SHP77 treated with DMSO at 0.1 percent for 48 hours (cell line): Measurements from ENCODE around the gene FANCL.
A peak's percentile ranks its signal among the peaks of the same experiment; 100 is the strongest.
"Not testable (repeated sequence)": the region's sequence is repeated elsewhere in the genome, so short reads cannot be mapped to it uniquely, and the experiment has no call there.

Experiments used
- DNase-seq: peaks from one replicate; lab custom pipeline; 2025; lab: John Stamatoyannopoulos, UW

The FANCL gene

DNA sequence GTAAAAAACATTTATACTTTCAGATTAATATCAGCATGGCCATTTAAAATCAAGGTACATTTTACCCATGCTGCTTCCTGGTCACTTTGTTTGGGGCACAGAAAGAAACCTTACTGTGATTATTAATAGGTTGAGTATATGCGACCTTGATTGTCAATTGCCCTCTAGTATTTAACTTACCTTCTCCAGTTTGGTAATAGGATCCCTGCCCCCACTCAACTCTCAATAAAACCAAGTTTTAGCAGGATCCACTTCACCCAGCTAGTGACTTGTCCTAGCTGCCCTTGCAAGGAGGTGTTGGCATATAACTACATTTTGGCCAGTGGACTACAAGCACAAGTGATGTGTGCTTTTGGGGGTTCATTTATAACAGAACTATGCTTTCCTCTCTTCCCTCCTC is 34.3 kb downstream of the FANCL start:
- no peak for DNase-seq

DNA sequence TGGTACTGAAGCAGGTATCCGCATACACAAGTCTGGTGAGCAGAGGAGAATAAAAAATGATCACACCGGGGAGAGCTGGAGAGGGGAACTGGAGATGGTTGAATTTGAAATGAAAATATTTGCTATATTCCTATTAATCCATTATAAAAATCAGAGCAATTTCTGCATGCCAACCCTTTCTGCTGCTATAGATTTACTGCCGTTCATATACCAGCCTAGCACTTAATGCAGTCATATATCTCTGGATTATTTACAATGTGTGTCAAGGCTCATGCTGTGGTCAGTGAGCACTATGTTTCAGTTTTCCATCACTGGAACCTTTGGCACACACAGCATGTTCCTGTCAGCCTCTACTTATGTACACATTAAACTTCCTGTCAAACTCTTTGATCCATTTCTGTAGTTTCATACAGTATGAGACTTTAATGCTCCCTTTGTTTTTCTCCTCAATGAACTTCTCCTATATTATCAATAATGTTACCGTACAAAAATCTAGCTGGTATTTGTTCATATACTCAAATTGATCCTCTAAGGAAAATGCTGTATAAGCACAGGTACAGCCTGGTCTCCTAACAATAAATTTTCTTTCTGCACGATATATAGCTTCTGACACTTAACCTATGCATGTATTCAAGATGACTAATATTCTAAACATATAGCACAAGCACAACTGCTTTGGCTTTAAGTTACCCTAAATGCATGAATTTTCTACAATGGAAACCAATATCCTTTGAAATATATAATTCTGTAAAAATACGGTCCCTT is 36.7 kb downstream of the FANCL start:
- DNase-seq: peak; percentile 30

DNA sequence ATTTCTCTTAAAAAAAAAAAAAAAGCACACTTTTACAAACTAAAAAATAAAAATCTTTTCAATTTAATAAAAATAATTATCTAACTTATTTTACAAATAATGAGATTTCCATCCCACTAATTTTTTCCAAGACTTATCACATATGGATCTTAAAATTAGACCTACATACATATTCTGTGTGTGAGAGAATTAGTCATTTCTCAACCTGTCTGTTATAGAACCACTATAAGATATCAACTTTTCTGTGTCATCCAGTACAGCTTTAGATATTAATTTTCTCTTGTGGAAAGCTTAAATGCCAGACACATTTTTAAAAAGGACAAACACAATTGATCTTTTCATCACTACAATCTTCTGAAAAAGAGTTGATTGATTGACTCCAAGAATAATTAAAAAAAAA is 38.1 kb downstream of the FANCL start:
- DNase-seq: no peak

DNA sequence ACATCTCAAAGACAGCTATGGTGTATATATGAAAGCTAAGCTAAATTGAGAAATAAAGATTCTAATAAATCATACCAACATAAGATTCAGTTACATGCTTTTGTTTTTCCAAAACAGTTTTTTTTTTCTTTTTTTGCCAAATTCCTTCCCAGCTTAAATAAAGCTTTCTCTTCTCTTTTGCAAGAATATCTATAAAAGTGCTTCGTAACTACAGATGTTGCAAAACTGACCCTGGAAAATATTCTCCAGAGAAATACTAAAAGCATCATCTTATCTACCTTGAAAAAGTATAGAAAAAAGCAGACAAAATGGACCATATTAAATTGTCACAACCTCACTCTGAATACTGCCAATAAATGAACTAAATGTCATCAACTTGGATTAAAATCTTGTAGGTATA is 38.7 kb downstream of the FANCL start:
- DNase-seq: no peak

DNA sequence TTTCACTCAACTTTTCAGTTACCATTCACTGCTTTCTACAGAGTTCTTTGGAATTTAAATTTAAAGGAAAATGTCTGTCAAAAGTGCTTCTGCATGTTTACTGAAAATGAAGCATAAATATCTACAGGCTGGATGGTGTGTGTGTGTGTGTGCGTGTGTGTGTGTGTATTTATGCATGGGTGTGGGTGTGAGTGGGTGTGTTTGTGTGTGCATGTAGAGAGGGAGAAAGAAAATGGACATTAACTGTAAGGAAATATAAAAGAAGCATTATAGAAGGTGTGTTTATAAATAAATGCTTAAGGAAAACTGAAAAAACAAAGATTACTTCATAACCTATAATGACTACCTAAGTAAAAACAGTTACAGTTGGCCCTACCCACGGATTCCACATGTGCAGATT is 43.2 kb downstream of the FANCL start:
- DNase-seq: no peak

DNA sequence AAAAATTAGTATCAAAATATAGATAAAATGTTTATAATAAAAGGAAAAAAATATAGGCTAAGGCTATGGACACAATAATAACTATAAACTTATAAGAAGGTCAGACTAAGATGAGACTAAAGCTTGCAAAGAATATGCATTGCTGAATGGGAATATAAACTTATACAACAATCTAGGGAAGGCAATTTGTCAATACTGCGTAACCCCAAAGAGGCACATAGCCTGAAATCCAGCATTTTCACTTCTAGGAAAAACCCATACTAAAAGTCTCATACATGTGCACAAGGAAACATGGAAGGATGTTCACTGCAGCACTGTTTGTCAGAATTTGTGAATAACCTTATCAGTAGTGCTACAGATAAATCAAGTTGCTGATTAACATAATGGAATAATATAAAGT is 45.5 kb downstream of the FANCL start:
- no peak for DNase-seq

DNA sequence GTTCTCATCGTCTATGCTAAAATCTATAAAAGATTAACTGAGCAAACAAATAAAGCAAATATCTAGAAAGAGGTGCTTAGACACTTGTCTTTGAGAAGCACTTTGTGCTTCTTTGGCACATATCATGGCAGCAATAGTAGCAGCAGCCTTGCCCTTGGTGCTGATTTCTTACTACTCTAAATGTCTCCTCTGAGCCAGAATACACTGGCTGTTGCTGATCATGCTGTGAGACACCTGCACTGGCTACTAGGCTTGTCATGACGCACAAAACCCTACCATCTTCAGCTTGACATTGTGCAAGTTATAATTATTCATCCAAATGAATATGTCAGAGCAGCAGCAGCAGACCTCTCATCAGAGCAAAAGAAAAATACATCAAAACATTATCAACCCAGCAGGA is 46.7 kb downstream of the FANCL start:
- DNase-seq: peak; percentile 90

DNA sequence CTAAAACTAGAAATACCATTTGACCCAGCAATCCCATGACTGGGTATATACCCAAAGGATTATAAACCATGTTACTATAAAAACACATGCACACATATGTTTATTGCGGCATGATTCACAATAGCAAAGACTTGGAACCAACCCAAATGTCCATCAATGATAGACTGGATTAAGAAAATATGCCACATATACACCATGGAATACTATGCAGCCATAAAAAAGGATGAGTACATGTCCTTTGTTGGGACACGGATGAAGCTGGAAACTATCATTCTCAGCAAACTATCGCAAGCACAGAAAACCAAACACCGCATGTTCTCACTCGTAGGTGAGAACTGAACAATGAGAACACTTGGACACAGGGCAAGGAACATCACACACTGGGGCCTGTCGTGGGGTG is 54.1 kb downstream of the FANCL start:
- DNase-seq: not testable (repeated sequence)

DNA sequence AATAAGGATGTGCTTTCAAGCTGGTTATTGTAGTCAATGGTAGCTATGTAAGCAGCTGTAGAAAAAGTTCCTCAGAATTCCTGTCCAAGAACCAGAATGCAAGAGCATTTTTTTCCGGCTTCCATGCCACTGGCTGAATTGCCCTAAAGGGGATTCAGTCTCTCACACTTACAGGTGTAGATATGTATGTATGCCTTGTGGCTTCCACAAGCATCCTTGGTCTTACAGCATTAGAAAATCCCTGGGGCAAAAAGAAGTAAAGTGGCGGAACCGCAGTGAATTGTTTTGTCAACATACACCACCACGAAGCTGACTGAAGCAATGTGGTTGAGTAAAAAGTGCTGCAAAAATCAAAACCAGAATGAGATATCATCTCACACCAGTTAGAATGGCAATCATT is 54.6 kb downstream of the FANCL start:
- no peak for DNase-seq

DNA sequence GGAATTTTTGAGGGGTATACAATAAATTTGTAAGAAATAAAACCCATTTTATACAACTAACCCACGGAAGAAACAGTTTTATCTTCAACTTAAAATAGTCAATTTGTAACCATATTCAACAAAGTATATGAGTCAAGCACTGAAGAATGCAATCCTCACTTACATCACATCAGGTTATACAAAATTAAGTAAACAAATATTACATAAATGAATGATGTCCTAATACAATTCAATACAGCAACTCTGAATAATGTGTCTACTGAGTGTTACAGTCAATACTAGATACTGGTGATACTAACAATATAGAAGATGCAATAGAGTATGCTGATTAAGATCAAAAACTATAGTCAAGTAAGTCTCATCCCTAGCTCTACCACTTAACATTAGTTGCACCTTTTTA is 58.6 kb downstream of the FANCL start:
- no peak for DNase-seq

DNA sequence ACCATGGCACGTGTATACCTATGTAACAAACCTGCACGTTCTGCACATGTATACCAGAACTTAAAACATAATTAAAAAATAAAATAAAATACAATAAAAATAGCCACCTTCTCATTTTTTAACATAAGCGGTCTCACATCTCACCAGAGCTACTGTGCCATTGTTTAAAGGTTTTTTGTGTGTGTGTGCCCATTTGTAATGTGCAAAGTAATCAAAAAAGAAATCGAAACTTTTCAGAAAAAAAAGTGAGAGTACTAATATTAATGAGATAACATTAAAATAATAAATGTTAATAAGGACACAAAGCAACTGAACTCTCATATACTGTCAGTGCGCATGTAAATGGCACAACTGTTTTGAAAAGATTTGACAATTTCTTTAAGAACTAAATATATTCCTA is 60.5 kb downstream of the FANCL start:
- DNase-seq: no peak

DNA sequence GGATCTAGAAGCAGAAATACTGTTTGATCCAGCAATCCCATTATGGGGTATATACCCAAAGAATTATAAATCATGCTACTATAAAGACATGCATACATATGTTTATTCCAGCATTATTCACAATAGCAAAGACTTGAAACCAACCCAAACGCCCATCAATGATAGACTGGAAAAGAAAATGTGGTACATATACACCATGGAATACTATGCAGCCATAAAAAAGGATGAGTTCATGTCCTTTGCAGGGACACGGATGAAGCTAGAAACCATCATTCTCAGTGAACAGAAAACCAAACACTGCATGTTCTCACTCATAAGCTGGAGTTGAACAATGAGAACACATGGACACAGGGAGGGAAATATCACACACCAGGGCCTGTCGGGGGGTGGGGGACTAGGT is 61.0 kb downstream of the FANCL start:
- not testable (repeated sequence) for DNase-seq

DNA sequence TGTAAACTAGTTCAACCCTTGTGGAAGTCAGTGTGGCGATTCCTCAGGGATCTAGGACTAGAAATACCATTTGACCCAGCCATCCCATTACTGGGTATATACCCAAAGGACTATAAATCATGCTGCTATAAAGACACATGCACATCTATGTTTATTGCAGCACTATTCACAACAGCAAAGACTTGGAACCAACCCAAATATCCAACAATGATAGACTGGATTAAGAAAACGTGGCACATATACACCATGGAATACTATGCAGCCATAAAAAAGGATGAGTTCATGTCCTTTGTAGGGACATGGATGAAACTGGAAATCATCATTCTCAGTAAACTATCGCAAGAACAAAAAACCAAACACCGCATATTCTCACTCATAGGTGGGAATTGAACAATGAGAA is 63.9 kb downstream of the FANCL start:
- not testable (repeated sequence) for DNase-seq

DNA sequence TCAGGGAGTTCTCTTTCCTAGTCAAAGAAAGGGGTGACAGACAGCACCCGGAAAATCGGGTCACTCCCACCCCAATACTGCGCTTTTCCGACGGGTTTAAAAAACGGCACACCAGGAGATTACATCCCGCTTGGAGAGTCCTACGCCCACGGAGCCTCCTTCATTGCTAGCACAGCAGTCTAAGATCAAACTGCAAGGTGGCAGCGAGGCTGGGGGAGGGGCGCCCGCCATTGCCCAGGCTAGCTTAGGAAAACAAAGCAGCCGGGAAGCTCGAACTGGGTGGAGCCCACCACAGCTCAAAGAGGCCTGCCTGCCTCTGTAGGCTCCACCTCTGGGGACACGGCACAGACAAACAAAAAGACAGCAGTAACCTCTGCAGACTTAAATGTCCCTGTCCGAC is 69.3 kb downstream of the FANCL start:
- not testable (repeated sequence) for DNase-seq

DNA sequence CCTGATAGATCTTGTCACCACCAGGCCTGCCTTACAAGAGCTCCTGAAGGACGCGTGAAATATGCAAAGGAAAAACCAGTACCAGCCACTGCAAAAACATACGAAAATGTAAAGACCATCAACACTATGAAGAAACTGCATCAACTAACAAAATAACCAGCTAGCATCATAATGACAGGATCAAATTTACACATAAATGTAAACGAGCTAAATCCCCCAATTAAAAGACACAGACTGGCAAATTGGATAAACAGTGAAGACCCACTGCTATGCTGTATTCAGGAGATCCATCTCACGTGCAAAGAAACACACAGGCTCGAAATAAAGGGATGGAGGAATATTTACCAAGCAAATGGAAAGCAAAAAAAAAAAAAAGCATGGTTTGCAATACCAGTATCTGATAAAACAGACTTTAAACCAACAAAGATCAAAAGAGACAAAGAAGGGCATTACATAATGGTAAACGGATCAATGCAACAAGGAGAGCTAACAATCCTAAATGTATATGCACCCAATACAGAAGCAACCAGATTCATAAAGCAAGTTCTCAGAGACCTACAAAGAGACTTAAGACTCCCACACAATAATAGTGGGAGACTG is 70.7 kb downstream of the FANCL start:
- not testable (repeated sequence) for DNase-seq

DNA sequence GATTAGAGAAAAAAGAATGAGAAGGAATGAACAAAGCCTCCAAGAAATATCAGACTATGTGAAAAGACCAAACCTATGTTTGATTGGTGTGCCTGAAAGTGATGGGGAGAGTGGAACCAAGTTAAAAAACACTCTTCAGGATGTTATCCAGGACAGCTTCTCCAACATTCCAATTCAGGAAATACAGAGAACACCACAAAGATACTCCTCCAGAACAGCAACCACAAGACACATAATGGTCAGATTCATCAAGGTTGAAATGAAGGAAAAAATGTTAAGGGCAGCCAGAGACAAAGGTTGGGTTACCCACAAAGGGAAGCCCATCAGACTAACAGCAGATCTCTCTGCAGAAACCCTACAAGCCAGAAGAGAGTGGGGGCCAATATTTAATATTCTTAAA is 71.3 kb downstream of the FANCL start:
- DNase-seq: not testable (repeated sequence)

DNA sequence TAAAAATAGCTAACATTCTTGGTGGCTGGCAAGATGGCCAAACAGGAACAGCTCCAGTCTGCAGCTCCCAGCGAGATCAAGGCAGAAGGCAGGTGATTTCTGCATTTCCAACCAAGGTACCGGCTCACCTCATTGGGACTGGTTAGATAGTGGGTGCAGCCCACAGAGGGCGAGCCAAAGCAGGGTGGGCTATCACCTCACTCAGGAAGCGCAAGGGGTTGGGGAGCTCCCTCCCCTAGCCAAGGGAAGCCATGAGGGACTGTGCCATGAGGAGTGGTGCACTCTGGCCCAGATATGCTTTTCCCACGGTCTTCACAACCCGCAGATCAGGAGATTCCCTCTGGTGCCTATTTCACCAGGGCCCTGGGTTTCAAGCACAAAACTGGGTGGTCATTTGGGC is 73.0 kb downstream of the FANCL start:
- DNase-seq: not testable (repeated sequence)

DNA sequence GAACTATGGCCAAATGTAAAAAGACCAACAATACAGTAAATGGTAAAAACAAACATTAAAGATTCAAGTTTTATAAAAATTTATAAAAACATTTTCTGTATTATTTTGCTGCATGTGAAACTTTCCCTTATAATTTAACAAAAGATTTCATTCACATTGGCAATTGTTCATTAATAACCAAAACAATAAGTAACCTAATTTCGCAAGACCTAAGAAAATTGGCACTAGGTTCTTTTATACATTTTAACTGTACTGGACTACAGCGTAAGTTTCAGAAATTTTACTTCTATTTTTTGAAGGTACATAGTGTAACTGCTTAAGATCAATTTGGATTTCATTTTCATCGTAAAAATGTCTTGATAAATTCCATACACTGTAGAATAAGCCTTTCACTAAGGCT is 77.2 kb downstream of the FANCL start:
- DNase-seq: no peak

DNA sequence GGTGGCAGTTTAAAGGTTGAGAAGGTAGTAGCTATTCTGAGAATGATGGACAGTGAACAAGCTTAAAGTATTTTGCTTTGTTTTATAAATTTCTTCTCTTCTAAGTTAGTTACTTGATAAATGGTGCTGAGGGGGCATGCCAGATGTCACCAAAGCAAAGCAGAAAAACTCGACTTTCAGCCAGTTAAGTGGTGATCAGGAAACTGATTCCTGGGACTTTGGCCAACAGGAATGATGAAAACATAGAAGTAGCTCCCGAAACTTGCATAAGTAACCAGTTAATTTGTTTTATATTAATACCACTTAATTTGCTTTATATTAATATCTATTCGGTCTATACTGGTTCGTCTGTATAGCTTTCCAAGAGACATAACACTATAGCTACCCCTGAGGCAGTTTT is 82.6 kb downstream of the FANCL start:
- no peak for DNase-seq

DNA sequence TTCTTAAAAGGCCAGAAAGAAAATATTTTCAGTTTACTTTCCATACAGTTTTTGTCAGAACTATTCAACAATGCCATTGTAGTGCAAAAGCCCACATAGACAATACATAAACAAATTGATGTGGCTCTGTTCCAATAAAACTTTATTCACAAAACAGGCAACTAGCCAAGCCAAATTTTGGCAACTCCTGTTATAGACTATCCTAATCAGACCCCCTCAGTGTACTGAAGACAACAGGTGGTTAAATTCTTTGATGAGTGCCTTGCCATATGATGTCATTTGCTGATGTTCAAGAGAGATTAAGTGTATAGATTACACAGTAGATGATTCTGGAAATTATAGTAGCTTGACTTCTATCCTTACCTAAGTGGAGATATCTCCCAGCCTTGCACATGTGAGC is 83.4 kb downstream of the FANCL start:
- DNase-seq: no peak

DNA sequence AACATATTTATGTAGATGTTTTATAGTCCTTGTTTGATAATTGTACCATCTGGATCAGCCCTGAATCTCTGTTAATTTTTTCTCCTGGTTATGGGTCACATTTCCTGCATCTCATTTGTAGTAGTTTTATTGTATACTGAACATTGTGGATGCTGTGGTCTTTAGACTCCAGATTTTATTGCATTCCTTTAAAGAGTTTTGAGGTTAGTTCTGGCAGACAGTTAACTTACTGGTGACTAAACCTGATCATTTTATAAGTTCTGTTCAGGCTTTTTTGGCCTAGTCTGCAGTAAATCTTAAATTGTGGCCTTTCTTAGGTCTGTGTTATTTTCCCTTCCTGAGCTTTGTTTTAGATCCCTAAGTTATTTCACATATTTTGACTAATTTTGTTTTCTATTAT is 84.3 kb downstream of the FANCL start:
- no peak for DNase-seq

DNA sequence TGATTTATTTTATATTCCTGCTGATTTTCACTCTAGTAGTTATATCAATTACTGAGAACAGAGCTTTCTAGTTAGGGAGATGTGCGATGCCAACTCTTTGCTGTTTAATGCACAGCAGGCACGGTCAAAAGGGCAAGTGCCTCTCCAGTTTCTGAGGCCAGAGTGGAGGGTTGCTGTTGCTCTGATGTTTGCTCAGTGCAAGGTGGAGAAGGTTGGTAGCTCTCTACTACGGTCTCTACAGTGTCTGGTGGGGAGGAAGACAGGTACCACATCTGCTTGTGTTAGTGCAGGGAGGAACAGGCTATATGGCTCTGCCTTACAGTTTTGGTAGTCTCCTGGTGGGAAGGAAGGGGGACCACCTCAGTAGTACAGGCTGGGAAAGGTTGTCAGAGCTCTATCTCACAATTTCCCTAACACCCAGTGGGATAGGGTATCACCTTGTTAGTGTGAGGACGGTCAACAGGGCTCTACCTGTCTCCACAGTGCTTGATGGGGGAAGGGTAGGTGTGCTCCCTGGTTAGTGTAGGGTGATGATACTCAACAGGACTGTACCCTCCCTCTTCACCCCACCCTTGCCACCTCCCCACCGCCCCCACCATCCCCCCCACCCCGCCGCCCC is 85.9 kb downstream of the FANCL start:
- peak; percentile 73 for DNase-seq

DNA sequence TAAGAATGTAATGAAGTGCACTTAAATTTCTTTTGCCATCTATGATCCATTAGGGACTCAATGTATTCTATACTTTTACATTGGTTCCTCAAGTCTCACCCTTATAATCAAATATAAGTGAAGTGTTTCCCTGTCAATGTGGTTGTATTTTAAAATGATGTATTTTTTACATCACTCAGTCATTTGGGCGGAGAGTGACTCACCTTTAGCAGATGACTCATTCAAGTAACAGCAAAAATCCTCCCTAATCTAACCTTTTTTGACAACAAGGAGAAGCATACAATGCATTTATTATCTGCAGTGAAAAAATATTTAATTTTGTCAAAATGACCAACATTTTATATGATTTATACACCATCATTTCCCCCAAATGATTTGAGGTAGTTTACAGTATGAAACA is 94.4 kb downstream of the FANCL start:
- DNase-seq: no peak

DNA sequence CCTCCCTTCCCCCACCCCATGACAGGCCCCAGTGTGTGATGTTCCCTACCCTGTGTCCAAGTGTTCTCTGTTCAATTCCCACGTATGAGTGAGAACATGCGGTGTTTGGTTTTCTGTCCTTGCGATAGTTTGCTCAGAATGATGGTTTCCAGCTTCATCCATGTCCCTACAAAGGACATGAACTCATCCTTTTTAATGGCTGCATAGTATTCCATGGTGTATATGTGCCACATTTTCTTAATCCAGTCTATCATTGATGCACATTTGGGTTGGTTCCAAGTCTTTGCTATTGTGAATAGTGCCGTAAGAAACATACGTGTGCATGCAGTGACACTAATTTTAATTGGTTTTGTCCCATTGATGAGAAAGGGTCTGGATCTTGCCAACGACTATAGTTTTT is 95.4 kb downstream of the FANCL start:
- not testable (repeated sequence) for DNase-seq
